ENCODE measurements around the gene COG5.

GRCh38 chr7:107372298-107372697, 191.4 kb downstream of the COG5 start:
- TF ChIP-seq CTCF (conservative IDR thresholded peaks at IDR 0.05; ENCODE audit: low read depth in 2 of 2), result no peak
- no peak for TF ChIP-seq CREB1 (CRISPR knock-in tag; IDR thresholded peaks at IDR 0.05; ENCODE audit: low read depth)
- no peak for TF ChIP-seq EZH2 (IDR thresholded peaks at IDR 0.05; ENCODE audit: low read depth, unreplicated experiment)
- no peak for TF ChIP-seq EZH2phosphoT487 (IDR thresholded peaks at IDR 0.05; ENCODE audit: unreplicated experiment)
- TF ChIP-seq ETS1 (IDR thresholded peaks at IDR 0.05), result no peak
